NCI-H2107 treated with DMSO at 0.1 percent for 48 hours (cell line): Measurements from ENCODE around the gene INPP5J.

Experiments
- DNase-seq: peaks from one replicate; lab custom pipeline; 2025; ENCODE audit not compliant: unreplicated experiment; lab: John Stamatoyannopoulos, UW

The INPP5J gene

GRCh38 chr22:31123292-31123602 is 481 bp downstream of the INPP5J start:
- DNase-seq, result no peak

- no peak for DNase-seq
Observed at GRCh38 chr22:31124290-31124689, 1.5 kb downstream of the INPP5J start.

GRCh38 chr22:31124811-31125465 is 2.2 kb downstream of the INPP5J start:
- DNase-seq, result no peak

GRCh38 chr22:31125521-31126117 is 2.9 kb downstream of the INPP5J start:
- no peak for DNase-seq

GRCh38 chr22:31126128-31126868 is 3.5 kb downstream of the INPP5J start:
- no peak for DNase-seq

GRCh38 chr22:31126869-31127175 is 4.1 kb downstream of the INPP5J start:
- DNase-seq, result no peak

- no peak for DNase-seq
Observed at GRCh38 chr22:31127181-31127772, 4.5 kb downstream of the INPP5J start.

GRCh38 chr22:31128156-31128555 is 5.4 kb downstream of the INPP5J start:
- no peak for DNase-seq

- no peak for DNase-seq
Observed at GRCh38 chr22:31130873-31131272, 8.1 kb downstream of the INPP5J start.

GRCh38 chr22:31133911-31134310 is 11.1 kb downstream of the INPP5J start:
- no peak for DNase-seq

GRCh38 chr22:31134688-31135087 is 11.9 kb downstream of the INPP5J start:
- DNase-seq, result no peak

- no peak for DNase-seq
Observed at GRCh38 chr22:31135706-31136105, 12.9 kb downstream of the INPP5J start.

- DNase-seq, result no peak
Observed at GRCh38 chr22:31136155-31136554, 13.4 kb downstream of the INPP5J start.

- no peak for DNase-seq
Observed at GRCh38 chr22:31136711-31137110, 13.9 kb downstream of the INPP5J start.

- DNase-seq, result no peak
Observed at GRCh38 chr22:31137721-31138120, 15.0 kb downstream of the INPP5J start.

- no peak for DNase-seq
Observed at GRCh38 chr22:31138126-31138525, 15.4 kb downstream of the INPP5J start.

GRCh38 chr22:31139066-31139465 is 16.3 kb downstream of the INPP5J start:
- no peak for DNase-seq

GRCh38 chr22:31139866-31140716 is 17.3 kb downstream of the INPP5J start, which contains the start of gene PLA2G3:
PLA2G3 (minus strand) TSS chr22:31140508; CDS start chr22:31140354, 154 bp downstream.
- peak; percentile 84 for DNase-seq

- no peak for DNase-seq
Observed at GRCh38 chr22:31140746-31141145, 18.0 kb downstream of the INPP5J start.

GRCh38 chr22:31141551-31141950 is 18.8 kb downstream of the INPP5J start:
- no peak for DNase-seq

GRCh38 chr22:31142285-31142684 is 19.5 kb downstream of the INPP5J start:
- DNase-seq, result no peak
